Measurements from ENCODE around the gene SACM1L. TPM values are rescaled to one million over a fixed set of nuclear protein-coding genes. Genes with fewer than 3 reads are reported as not detected.

SACM1L gene
- total and polyA plus RNA-seq, 2 donors (not counting 3 experiments of a cell fraction or from before 2014, with no cell fraction given), result 11.9 to 39.9 TPM

DNA sequence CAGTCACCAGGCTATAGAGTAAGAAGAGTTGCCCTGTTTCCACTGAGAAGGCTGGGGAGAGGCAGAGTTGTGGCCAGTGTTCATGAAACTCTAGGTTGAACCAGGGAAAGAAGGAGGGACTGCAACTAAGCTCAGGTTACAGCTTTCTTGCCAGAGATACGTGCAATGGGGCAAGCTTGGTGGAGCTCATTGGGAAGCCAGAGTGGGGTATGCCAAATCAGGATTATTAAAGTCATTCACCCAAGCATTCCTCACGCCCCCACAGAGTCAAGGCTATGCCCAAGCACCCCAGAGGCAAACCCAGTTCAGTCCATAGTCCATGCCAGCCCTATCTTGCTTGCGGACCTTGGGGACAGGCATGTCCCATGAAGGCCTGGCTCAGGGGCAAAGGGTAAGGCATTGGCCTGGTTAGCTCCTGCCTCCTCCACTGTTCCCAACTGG, 89.6 kb downstream of the SACM1L start:
- Histone ChIP-seq H3K4me1 (ENCODE audit: control insufficient read depth, extremely low read depth, insufficient read depth, low read length) (no peaks in the 10 kb centered on the region), H3K36me3 (ENCODE audit: control insufficient read depth in 2 of 2, extremely low read depth in 1 of 2, insufficient read depth in 2 of 2, low read length in 2 of 2) (no peaks in the 10 kb centered on the region), H3K27ac (ENCODE audit: insufficient read depth, low read depth, low read length) (no peak overlapping the region), H3K27me3 (ENCODE audit: control insufficient read depth in 2 of 2, insufficient read depth in 2 of 2, low read length in 2 of 2) (peaks cover 0 to 5% of the 10 kb centered on the region in 2 experiments), H3K9me1 (replicated peaks; ENCODE audit: control insufficient read depth, extremely low read depth, insufficient read depth, low read length) (no peaks in the 10 kb centered on the region), H2AFZ (ENCODE audit: low read depth, low read length) (no peak overlapping the region), H4K20me1 (replicated peaks; ENCODE audit: control insufficient read depth, extremely low read depth, insufficient read depth, low read length) (no peaks in the 10 kb centered on the region), H3K79me2 (ENCODE audit: control insufficient read depth, insufficient read depth, low read length) (no peaks in the 10 kb centered on the region), H3K9ac (replicated peaks; ENCODE audit: extremely low read depth, insufficient read depth, low read length) (no peak overlapping the region), H3K4me2 (ENCODE audit: insufficient read depth, low read length) (no peak overlapping the region), H3K4me3 (replicated peaks in 1 of 3; ENCODE audit: insufficient read depth in 1 of 3, low read depth in 1 of 3, low read length in 3 of 3) (no peak overlapping the region), H3K9me3 (replicated peaks; ENCODE audit: control insufficient read depth, insufficient read depth, low read length) (no peaks in the 10 kb centered on the region)
- TF ChIP-seq, protein P1, sequence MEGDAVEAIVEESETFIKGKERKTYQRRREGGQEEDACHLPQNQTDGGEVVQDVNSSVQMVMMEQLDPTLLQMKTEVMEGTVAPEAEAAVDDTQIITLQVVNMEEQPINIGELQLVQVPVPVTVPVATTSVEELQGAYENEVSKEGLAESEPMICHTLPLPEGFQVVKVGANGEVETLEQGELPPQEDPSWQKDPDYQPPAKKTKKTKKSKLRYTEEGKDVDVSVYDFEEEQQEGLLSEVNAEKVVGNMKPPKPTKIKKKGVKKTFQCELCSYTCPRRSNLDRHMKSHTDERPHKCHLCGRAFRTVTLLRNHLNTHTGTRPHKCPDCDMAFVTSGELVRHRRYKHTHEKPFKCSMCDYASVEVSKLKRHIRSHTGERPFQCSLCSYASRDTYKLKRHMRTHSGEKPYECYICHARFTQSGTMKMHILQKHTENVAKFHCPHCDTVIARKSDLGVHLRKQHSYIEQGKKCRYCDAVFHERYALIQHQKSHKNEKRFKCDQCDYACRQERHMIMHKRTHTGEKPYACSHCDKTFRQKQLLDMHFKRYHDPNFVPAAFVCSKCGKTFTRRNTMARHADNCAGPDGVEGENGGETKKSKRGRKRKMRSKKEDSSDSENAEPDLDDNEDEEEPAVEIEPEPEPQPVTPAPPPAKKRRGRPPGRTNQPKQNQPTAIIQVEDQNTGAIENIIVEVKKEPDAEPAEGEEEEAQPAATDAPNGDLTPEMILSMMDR (IDR thresholded peaks at IDR 0.05; ENCODE audit: extremely low read depth in 1 of 2, insufficient read depth in 1 of 2, low read depth in 1 of 2, low read length in 2 of 2), result no peak
- no peak for TF ChIP-seq MYC (IDR thresholded peaks at IDR 0.05; ENCODE audit: low read depth, low read length)
- TF ChIP-seq EZH2 (IDR thresholded peaks at IDR 0.05; ENCODE audit: borderline replicate concordance, low read depth, low read length, severe bottlenecking), result no peak
- TF ChIP-seq FOS (IDR thresholded peaks at IDR 0.05; ENCODE audit: borderline replicate concordance, insufficient read depth, low read length), result no peak
- no peak for TF ChIP-seq JUN (IDR thresholded peaks at IDR 0.05; ENCODE audit: borderline replicate concordance, insufficient read depth, insufficient read length, low read depth)
- no peak for TF ChIP-seq POLR2A (IDR thresholded peaks at IDR 0.05; ENCODE audit: low read depth, low read length)
- TF ChIP-seq, protein P2, sequence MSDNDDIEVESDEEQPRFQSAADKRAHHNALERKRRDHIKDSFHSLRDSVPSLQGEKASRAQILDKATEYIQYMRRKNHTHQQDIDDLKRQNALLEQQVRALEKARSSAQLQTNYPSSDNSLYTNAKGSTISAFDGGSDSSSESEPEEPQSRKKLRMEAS (IDR thresholded peaks at IDR 0.05; ENCODE audit: insufficient read depth, insufficient read length), result no peak
- no peak for TF ChIP-seq GATA2 (IDR thresholded peaks at IDR 0.05; ENCODE audit: insufficient read depth, insufficient read length, low read depth, low read length)
- no peak for TF ChIP-seq POLR2AphosphoS5 (IDR thresholded peaks at IDR 0.05; ENCODE audit: insufficient read depth, low read depth, low read length)
- CTCF ChIA-PET, result interaction anchor here (1.0 kb wide), 1 partner anchor 54 kb away, joined by 3 read pairs; no protein-coding TSS in a partner anchor
- DNase-seq (ENCODE audit: low read depth, low spot score) (no peak), FAIRE-seq (no peak)
- BruUV-seq (replicated peaks), result no TSS peak
- dilution Hi-C loops (cut with MboI; ENCODE audit: extremely low pct_ligation_motif_present, low sequenced_read_pairs), result no loop called here
- intact Hi-C loops (cut with micrococcal nuclease), result no loop called here
- POLR2A ChIA-PET, result no interaction called here

Data from endothelial cell of umbilical vein (primary cell).